SK-N-SH (cell line): ENCODE results near the gene SEMG1.

Experiments
- CTCF ChIP-seq: fragments of 200-600 bp; sonication (generic); IDR thresholded peaks from 2 replicates; pipeline ENCODE4 v1.6.1; 2017; ENCODE audit warnings: antibody characterized with exemption, mild to moderate bottlenecking, moderate library complexity
- ELF1 ChIP-seq: IDR thresholded peaks from 2 replicates; pipeline ENCODE4 v1.4.0; 2012
- PBX3 ChIP-seq: IDR thresholded peaks from 2 replicates; pipeline ENCODE4; 2012
- TCF12 ChIP-seq: IDR thresholded peaks from 2 replicates; pipeline ENCODE4 v1.4.0; 2012
- YY1 ChIP-seq: IDR thresholded peaks from 2 replicates; pipeline ENCODE4 v1.4.0; 2012; ENCODE audit warnings: low read depth, mild to moderate bottlenecking

GRCh38 chr20:45221076-45221475 is 14.2 kb downstream of the SEMG1 start, which contains the start of gene SEMG2:
- TF ChIP-seq CTCF, result no peak
- TF ChIP-seq ELF1, result no peak
- no peak for TF ChIP-seq TCF12
- no peak for TF ChIP-seq YY1
- no peak for TF ChIP-seq PBX3
